Neural cell (in vitro differentiated cells): ENCODE measurements around the gene RPL18. TPM values are rescaled to one million over a fixed set of nuclear protein-coding genes. Genes with fewer than 3 reads are reported as not detected.

ENCODE experiments used
- H2AFZ ChIP-seq: fragments of 200-600, 300-800 bp; sonication (generic), shearing (Covaris generic); 2 replicates; pipeline ENCODE4 v1.6.0; 2014; ENCODE audit warnings: low read depth, mild to moderate bottlenecking, antibody characterized with exemption, low read length, moderate library complexity
- H3F3A ChIP-seq: fragments of 200-600 bp; shearing (Covaris generic); 2 replicates; pipeline ENCODE4 v1.6.1; 2016; ENCODE audit warnings: mild to moderate bottlenecking, moderate library complexity, mixed read lengths, antibody characterized with exemption, low read length; ENCODE audit not compliant: insufficient read depth, poor library complexity, severe bottlenecking
- H3K27ac ChIP-seq: fragments of 200-600, 300-800 bp; sonication (generic), shearing (Covaris generic); 2 replicates; pipeline ENCODE4 v1.5.1; 2014; ENCODE audit warnings: mild to moderate bottlenecking, low read length, moderate library complexity
- H3K27me3 ChIP-seq: fragments of 300-800, 200-600 bp; sonication (generic), shearing (Covaris generic); 2 replicates; pipeline ENCODE4 v1.6.0; 2014; ENCODE audit warnings: mild to moderate bottlenecking, low read depth, low read length, moderate library complexity; ENCODE audit not compliant: insufficient read depth
- H3K36me3 ChIP-seq: fragments of 300-800, 200-600 bp; sonication (generic), shearing (Covaris generic); 2 replicates; pipeline ENCODE4 v1.5.1; 2014; ENCODE audit warnings: mild to moderate bottlenecking, antibody characterized with exemption, low read length, moderate library complexity; ENCODE audit not compliant: insufficient read depth
- H3K4me2 ChIP-seq: fragments of 300-800, 200-600 bp; sonication (generic), shearing (Covaris generic); 2 replicates; pipeline ENCODE4 v1.6.0; 2014; ENCODE audit warnings: mild to moderate bottlenecking, low read length
- H3K4me3 ChIP-seq: fragments of 300-800, 200-600 bp; sonication (generic), shearing (Covaris generic); 2 replicates; pipeline ENCODE4 v1.5.1; 2014; ENCODE audit warnings: mild to moderate bottlenecking, low read length, moderate library complexity
- H3K79me2 ChIP-seq: fragments of 200-600 bp; shearing (Covaris generic); replicated peaks from 2 replicates; pipeline ENCODE4 v1.6.0; 2014; ENCODE audit warnings: mild to moderate bottlenecking, low read length, moderate library complexity; ENCODE audit not compliant: insufficient read depth
- H3K9ac ChIP-seq: fragments of 300-800, 200-600 bp; sonication (generic), shearing (Covaris generic); 2 replicates; pipeline ENCODE4 v1.6.1; 2016; ENCODE audit warnings: mild to moderate bottlenecking, low read length, mixed read lengths
- H3K9me2 ChIP-seq: fragments of 200-600 bp; shearing (Covaris generic); 2 replicates; pipeline ENCODE4 v1.6.1; 2016; ENCODE audit warnings: mild to moderate bottlenecking, low read length, mixed read lengths; ENCODE audit not compliant: insufficient read depth
- H3K9me3 ChIP-seq: fragments of 200-600, 300-800 bp; sonication (generic), shearing (Covaris generic); 2 replicates; pipeline ENCODE4 v1.6.1; 2016; ENCODE audit warnings: mild to moderate bottlenecking, mixed run types, low read length, moderate library complexity, mixed read lengths
- H4K20me1 ChIP-seq: fragments of 200-600 bp; shearing (Covaris generic); 2 replicates; pipeline ENCODE4 v1.6.1; 2016; ENCODE audit warnings: mild to moderate bottlenecking, mixed run types; ENCODE audit not compliant: insufficient read depth
- EP300 ChIP-seq: fragments of 450-650 bp; conservative IDR thresholded peaks from 2 replicates; pipeline ENCODE4 v1.6.1; 2014; ENCODE audit warnings: antibody characterized with exemption, mild to moderate bottlenecking, moderate library complexity; ENCODE audit not compliant: poor library complexity, severe bottlenecking
- MXI1 ChIP-seq: fragments of 450-650 bp; conservative IDR thresholded peaks from 2 replicates; pipeline ENCODE4 v1.6.1; 2014; ENCODE audit warnings: antibody characterized with exemption, mild to moderate bottlenecking; ENCODE audit not compliant: poor library complexity, severe bottlenecking
- POLR2AphosphoS5 ChIP-seq: IDR thresholded peaks from 2 replicates; pipeline ENCODE4 v1.6.1; 2012
- RAD21 ChIP-seq: fragments of 450-650 bp; conservative IDR thresholded peaks from 2 replicates; pipeline ENCODE4 v1.6.1; 2014; ENCODE audit warnings: antibody characterized with exemption, mild to moderate bottlenecking, moderate library complexity
- REST ChIP-seq: IDR thresholded peaks from 2 replicates; pipeline ENCODE4 v1.6.1; 2012; ENCODE audit warnings: borderline replicate concordance
- SMC3 ChIP-seq: fragments of 450-650 bp; conservative IDR thresholded peaks from 2 replicates; pipeline ENCODE4 v1.6.1; 2014; ENCODE audit warnings: antibody characterized with exemption, mild to moderate bottlenecking, moderate library complexity; ENCODE audit not compliant: poor library complexity
- TAF1 ChIP-seq: IDR thresholded peaks from 2 replicates; pipeline ENCODE4 v1.6.1; 2012; ENCODE audit warnings: low read depth
- polyA plus RNA-seq: library from polyadenylated mRNA; depleted of rRNA; stranded (reverse); fragments of >200 nt; gene quantifications from 2 replicates; pipeline ENCODE4 v1.2.3, GENCODE V29; 2014
- TF ChIP-seq, protein P1 (sequence below): fragments of 450-650 bp; IDR thresholded peaks from 2 replicates; pipeline ENCODE4 v1.5.1; 2014; ENCODE audit warnings: antibody characterized with exemption, mild to moderate bottlenecking, moderate library complexity; ENCODE audit not compliant: poor library complexity, severe bottlenecking

The RPL18 gene
- polyA plus RNA-seq, 1 donor from 2014 or later: 2,102 TPM

- no peaks in the 10 kb centered on the region for H3K9me3 ChIP-seq
- no peaks in the 10 kb centered on the region for H3K9me2 ChIP-seq
- H3F3A ChIP-seq: no peaks in the 10 kb centered on the region
- no peak overlapping the region for H2AFZ ChIP-seq
- no peak overlapping the region for H3K9ac ChIP-seq
- no peak overlapping the region for H3K4me2 ChIP-seq
- no peaks in the 10 kb centered on the region for H3K27me3 ChIP-seq
- TF ChIP-seq REST: no peak
- H3K27ac ChIP-seq: no peak overlapping the region
- no peak overlapping the region for H3K4me3 ChIP-seq
- no peaks in the 10 kb centered on the region for H4K20me1 ChIP-seq
- H3K36me3 ChIP-seq: no peaks in the 10 kb centered on the region
- H3K79me2 ChIP-seq: no peaks in the 10 kb centered on the region
Observed at GRCh38 chr19:48609571-48610108, 9.3 kb downstream of the RPL18 start.

DNA sequence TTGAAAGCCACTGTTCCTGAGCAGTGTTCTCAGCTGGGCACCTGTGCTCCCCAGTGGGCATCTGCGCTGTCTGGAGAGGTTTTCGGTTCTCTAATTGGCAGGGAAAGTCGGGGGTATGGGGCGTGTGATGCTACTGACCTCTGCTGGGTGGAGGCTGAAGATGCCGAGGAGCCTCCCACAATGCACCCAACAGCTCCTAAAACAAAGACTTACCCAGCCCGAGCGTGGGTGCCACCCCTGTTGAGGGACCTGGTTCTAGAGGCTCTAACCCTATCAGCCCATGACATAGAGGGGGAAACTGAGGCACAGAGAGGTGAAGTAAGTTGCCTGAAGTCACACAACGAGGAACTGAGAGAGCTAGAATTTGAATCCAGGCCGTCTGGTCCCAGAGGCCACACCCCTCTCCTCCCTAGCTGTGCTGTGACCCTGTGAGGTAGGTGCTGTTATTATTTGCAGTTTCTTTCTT is 10.1 kb downstream of the RPL18 start:
- Histone ChIP-seq H3K27me3 (no peaks in the 10 kb centered on the region), H3K9me3 (no peaks in the 10 kb centered on the region), H3K79me2 (no peaks in the 10 kb centered on the region), H3K9me2 (no peaks in the 10 kb centered on the region), H3K4me2 (no peak overlapping the region), H3F3A (no peaks in the 10 kb centered on the region), H3K36me3 (no peaks in the 10 kb centered on the region), H3K9ac (no peak overlapping the region), H3K27ac (no peak overlapping the region), H4K20me1 (no peaks in the 10 kb centered on the region), H2AFZ (no peak overlapping the region), H3K4me3 (no peak overlapping the region)
- TF ChIP-seq SMC3: peak; percentile 45
- no peak for TF ChIP-seq TAF1
- TF ChIP-seq RAD21: peak; percentile 44
- TF ChIP-seq, protein P1, sequence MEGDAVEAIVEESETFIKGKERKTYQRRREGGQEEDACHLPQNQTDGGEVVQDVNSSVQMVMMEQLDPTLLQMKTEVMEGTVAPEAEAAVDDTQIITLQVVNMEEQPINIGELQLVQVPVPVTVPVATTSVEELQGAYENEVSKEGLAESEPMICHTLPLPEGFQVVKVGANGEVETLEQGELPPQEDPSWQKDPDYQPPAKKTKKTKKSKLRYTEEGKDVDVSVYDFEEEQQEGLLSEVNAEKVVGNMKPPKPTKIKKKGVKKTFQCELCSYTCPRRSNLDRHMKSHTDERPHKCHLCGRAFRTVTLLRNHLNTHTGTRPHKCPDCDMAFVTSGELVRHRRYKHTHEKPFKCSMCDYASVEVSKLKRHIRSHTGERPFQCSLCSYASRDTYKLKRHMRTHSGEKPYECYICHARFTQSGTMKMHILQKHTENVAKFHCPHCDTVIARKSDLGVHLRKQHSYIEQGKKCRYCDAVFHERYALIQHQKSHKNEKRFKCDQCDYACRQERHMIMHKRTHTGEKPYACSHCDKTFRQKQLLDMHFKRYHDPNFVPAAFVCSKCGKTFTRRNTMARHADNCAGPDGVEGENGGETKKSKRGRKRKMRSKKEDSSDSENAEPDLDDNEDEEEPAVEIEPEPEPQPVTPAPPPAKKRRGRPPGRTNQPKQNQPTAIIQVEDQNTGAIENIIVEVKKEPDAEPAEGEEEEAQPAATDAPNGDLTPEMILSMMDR: peak; percentile 54

DNA sequence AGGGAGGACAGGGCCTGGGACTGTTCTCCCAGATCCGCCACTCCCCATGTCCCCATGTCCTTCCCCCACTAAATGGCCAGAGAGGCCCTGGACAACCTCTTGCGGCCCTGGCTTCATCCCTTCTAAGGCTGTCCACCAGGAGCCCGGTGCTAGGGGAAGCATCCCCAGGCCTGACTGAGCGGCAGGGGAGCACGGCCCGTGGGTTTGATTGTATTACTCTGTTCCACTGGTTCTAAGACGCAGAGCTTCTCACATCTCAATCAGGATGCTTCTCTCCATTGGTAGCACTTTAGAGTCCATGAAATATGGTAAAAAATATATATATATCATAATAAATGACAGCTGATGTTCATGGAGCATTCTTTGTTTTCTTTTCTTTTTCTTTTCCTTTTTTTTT is 11.6 kb downstream of the RPL18 start:
- H4K20me1 ChIP-seq: no peaks in the 10 kb centered on the region
- H2AFZ ChIP-seq: no peak overlapping the region
- no peaks in the 10 kb centered on the region for H3K36me3 ChIP-seq
- H3K9me3 ChIP-seq: no peaks in the 10 kb centered on the region
- no peak for TF ChIP-seq TAF1
- no peak for TF ChIP-seq EP300
- TF ChIP-seq MXI1: no peak
- TF ChIP-seq SMC3: no peak
- no peak for TF ChIP-seq POLR2AphosphoS5
- no peak for TF ChIP-seq RAD21
- TF ChIP-seq, protein P1: no peak
- H3K9ac ChIP-seq: no peak overlapping the region
- H3F3A ChIP-seq: no peaks in the 10 kb centered on the region
- H3K9me2 ChIP-seq: no peaks in the 10 kb centered on the region
- H3K27me3 ChIP-seq: no peaks in the 10 kb centered on the region
- no peak overlapping the region for H3K27ac ChIP-seq
- H3K4me3 ChIP-seq: no peak overlapping the region
- H3K79me2 ChIP-seq: no peaks in the 10 kb centered on the region
- H3K4me2 ChIP-seq: no peak overlapping the region
